GM19193 (cell line): ENCODE measurements around the gene ACSF3.

Source experiments
- POLR2A ChIP-seq: IDR thresholded peaks from 4 replicates; pipeline ENCODE4 v1.6.1; 2011; ENCODE audit not compliant: insufficient read depth, insufficient read length; ENCODE audit errors: extremely low read depth

ACSF3 gene

DNA sequence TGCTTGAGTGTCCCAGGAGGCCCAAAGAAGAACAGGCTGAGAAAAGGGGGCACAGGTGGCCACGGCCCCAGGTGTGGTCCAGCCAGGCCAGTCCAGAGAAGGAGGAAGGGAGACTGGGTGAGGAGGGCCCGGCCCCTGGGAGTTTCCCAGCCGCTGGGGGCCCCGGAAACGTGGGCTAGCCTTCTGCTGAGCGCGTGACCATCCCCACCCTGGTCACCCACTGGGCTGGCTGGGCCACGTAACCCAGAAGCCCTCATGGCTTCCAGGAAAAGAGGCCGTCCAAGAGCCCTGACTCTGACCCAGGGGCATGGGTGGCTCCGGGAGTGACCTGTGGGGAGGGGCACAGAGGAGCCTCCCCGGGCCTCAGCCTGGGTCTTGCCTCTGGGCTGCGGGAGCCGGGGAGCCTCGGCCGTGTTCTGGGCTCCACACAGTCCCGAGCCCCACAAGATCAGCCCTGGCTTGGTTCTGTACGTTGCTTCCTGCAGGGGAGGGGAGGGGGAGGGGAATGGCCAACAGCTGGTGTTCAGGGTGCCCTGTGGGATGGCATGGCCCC is 29.8 kb upstream of the ACSF3 start:
- TF ChIP-seq POLR2A: no peak

DNA sequence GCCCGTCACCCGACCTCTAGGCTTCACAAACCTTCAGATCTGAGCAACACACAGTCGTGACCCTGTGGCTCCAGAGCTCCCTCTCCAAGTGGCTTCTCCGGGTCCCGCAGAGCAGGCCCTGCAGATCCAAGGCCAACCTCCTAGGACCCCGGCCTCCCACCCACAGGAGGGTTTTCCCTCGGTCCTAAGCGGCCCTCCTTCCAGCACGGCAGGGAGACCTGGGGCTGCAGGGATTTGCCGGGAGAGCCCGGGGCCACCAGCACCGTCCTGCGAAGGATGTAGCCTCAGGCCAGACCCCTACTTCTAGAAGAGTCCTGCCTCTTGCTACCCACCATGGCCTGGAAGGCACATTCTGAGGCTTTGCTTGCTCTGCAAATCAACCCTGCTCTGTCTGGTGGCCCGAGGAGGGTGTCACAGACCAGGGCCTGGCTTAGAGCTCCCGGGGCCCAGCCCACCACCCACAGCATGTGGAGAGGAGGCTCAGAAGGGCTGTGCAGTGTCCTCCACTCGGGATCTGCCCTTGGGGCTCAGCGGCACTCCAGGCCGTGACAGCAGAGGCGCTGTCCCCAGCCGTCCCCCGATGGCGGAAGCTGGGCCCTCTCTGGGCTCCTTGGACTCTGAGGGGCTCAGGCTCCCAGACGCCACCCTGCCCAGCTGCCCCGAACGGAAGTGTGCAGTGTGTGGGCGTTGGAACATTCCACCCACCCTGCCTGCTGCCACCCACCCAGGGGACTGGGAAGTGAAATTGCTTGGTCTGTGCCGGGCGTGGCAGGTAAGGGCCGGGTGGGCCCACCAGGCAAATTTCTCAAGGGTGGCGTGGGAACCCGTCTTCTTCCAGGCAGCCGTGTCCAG is 28.8 kb upstream of the ACSF3 start:
- TF ChIP-seq POLR2A: no peak

DNA sequence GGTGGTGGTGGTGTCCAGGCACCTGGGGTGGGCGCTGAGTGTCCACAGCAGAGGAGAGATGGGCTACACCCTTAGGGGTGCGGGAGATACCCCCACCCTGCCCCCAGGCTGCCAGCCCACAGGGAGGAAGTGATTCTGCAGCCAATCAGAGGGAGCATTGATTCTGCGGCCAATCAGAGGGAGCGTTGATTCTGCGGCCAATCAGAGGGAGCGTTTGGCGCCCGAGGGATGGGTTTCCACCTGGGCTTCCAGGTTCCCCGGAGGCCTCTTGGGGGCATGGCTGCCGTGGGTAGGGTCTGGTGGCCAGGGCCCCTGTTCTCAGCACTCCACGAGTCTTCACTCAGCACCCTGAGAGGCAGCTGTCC is 28.2 kb upstream of the ACSF3 start:
- no peak for TF ChIP-seq POLR2A

- TF ChIP-seq POLR2A: no peak
Measured at GRCh38 chr16:89066721-89067120, 26.9 kb upstream of the ACSF3 start.

DNA sequence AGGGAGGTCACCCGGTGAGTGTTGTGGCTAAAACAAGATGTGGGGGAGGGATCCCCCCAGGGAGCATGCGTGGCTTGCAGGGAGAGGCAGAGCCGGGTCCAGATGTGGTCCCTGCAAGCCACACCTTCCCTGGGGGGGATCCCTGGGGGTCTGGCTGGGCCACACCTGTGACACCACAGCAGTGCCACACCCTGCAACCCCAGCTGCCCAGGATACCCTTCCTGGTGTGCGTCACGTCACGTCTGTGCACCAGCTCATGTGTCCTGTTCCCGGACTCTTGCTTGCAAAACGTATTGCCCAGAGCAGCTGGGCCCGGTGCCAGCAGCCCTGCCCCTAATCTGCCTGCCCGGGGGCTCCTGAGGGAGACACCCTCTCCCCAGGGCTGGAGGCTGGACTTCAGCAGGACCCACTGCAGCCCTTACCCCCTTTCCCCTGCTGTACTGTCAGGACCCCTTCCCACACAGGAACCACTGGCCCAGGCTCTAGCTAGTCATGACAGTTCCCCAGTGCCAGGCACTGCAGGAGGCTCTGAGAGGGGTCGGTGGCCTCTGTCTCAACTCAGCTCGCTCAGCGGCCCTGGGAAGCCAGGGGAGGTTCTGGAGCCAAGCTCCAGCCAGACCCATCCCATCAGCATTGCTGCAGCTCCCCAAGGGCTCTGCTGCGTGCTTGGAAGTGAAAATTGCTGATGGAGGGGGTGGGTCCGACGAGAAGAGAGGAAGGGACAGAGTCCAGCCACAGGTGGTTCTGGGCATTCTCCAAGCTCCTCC is 25.8 kb upstream of the ACSF3 start:
- TF ChIP-seq POLR2A: no peak

DNA sequence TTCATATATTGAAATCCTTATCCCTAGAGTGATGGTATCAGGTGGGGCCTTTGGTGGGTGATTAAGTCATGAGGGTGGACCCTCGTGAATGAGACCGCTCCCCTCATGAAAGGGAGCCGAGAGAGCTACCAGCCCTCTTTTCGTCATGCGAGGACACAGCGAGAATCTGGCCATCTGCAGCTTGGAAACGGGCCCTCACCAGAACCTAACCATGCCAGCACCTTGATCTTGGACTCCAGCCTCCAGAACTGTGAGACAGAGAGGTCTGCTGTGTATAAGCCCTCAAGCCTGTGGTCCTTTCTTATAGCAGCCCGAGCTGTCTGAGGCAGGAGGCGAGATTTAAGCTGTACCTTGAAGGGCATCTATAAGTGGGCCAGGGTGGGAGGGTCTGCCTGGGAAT is 23.7 kb upstream of the ACSF3 start:
- TF ChIP-seq POLR2A: no peak

GRCh38 chr16:89070590-89070989 is 23.1 kb upstream of the ACSF3 start:
- TF ChIP-seq POLR2A: no peak

GRCh38 chr16:89071686-89072547 is 21.7 kb upstream of the ACSF3 start:
- no peak for TF ChIP-seq POLR2A

- TF ChIP-seq POLR2A: no peak
Measured at GRCh38 chr16:89072548-89073130, 21.0 kb upstream of the ACSF3 start.

GRCh38 chr16:89073346-89074071 is 20.1 kb upstream of the ACSF3 start:
- no peak for TF ChIP-seq POLR2A

GRCh38 chr16:89074803-89075688 is 18.6 kb upstream of the ACSF3 start:
- TF ChIP-seq POLR2A: no peak

GRCh38 chr16:89076159-89076558 is 17.5 kb upstream of the ACSF3 start:
- no peak for TF ChIP-seq POLR2A

GRCh38 chr16:89077076-89077475 is 16.6 kb upstream of the ACSF3 start:
- no peak for TF ChIP-seq POLR2A

- TF ChIP-seq POLR2A: no peak
Measured at GRCh38 chr16:89078172-89078571, 15.5 kb upstream of the ACSF3 start.
